GM15510 (cell line): ENCODE results near the gene SMOC2.

ENCODE experiments used
- POLR2A ChIP-seq: IDR thresholded peaks from 3 replicates; pipeline ENCODE4 v1.6.1; 2011; ENCODE audit warnings: borderline replicate concordance; ENCODE audit not compliant: insufficient read length; ENCODE audit errors: extremely low read depth

The SMOC2 gene

DNA sequence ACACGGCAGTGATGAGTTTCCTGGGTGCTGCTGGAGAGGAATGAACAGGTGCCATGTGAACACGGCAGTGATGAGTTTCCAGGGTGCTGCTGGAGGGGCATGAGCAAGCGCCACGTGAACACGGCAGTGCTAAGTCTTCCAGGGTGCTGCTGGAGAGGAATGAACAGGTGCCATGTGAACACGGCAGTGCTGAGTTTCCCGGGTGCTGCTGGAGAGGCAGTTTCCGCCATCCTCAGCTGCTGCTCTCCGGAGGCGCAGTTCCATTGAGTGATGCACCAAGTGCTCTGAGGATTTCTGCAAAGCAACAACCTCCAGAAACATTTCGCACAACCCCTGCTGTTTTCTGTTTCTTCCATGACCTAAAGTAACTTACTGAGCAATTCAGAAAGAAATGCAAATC lies 155.4 kb downstream of the SMOC2 start:
- TF ChIP-seq POLR2A, result no peak

DNA sequence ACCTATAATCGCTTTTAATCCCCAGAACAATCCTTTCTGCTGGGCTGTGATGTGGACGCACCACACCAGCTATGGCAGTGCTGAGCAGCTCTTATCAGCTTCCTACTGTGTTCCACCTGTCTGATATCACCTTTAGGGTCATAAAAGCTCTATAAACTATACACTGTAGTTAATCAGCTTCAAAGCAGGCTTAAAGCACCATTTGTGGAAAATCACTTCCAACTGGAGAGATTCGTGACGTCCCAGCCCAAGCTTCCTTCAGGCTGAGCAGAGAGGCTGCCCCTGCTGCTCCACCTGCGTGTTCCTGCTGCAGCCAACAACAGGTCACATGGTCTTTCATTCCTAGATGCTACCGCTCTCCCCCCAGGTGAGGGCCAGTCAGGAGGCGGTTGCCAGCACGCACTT lies 156.5 kb downstream of the SMOC2 start:
- no peak for TF ChIP-seq POLR2A

DNA sequence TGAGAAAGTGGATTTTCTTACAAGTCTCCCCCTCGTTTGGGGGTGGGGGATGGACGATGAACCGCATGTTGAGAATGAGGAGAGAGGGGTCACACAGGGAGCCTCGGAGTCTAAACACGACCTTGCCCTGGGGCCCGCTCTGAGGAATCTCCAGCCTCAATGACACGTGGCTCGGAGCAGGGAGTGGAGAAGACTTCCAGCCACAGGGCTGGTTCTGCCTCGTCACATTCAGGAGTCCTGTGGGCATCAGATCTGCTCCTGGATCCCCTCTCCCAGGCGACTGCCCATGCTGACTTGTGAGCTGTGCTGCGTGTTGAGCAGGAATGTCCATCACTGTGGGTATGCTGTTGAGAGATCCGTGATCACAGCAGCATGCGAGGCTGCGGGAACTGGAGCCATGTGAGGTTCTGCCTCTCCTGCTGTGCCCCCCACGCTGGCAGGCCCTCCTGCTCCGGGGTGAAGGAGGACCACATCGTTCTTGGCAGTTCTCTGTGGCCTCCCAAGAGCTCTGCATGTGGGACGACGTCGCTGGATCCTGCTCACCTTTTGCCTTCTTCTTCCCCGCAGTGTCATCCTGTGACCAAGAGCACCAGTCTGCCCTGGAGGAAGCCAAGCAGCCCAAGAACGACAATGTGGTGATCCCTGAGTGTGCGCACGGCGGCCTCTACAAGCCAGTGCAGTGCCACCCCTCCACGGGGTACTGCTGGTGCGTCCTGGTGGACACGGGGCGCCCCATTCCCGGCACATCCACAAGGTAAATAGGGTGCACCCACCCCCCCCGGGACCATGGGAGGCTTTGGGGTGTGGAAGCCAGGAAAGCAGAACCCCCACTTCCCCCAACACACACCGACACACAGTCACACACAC lies 157.5 kb downstream of the SMOC2 start:
- TF ChIP-seq POLR2A, result no peak

DNA sequence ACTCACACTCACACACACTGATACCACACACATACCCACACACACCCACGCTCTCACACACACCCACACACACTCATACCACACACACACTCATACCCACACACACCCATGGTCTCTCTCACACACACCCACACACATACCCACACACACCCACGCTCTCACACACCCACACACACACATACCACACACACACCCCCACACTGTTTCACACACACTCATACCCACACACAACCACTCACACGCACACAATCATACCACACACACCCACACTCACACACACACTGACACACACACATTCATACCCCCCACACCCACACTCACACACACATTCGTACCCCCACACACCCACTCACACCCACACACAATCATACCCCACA lies 158.1 kb downstream of the SMOC2 start:
- TF ChIP-seq POLR2A, result no peak

DNA sequence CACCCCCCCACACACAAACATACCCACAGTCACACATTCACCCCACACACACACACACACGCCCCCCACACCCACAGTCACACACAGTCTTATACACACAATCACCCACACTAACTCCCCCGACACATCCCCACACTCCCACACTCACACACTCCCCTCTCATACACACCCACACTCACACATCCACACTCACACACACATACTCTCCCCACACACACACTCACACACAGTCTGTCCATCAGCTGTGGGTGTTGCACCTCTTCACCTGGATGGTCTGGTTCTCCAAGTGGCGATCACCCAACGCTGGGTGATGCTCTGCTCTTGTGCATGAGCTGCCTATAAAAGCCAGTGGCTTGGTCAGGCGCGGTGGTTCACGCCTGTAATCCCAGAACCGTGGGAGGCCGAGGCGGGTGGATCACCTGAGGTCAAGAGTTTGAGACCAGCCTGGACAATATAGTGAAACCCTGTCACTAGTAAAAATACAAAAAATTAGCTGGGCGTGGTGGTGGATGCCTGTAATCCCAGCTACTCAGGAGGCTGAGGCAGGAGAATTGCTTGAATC lies 158.9 kb downstream of the SMOC2 start:
- TF ChIP-seq POLR2A, result no peak

DNA sequence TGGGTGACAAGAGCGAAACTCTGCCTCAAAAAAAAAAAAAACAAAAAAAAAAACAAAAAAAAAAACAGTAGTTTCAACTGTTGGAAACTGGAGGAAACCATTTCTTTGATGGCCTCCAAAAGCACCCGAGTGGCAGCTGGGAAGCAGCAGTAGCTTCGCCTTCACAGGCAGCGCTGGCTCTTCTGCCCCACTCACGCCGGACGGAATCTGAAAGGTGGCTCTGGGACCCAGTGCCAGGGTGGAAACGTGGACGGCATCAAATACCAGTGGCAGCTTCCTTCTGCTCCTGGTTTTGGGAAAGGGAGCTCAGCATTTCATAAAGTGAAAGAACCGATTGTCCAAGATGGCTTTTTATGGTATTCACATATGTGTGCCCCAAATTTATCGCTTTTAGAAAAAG lies 159.4 kb downstream of the SMOC2 start:
- TF ChIP-seq POLR2A, result no peak

DNA sequence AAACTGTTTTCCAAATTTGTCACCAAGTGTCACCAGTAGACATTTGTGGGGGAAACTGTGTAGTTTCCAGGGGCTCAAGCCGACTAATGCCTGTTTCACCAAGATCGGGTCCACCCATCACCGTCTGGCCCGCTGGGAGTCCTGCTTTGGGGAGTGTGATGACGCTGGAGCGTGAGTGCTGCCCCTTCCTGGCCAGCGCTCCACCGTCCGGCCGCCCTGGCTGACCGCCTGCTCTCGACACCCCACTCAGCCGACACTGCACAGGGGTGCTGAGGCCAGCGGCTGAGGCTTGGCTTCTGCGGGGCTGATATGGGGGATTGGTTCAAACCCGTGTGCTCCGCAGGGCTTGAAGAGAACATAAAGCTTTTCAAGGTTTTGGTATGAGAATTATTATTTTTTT lies 160.1 kb downstream of the SMOC2 start:
- no peak for TF ChIP-seq POLR2A

DNA sequence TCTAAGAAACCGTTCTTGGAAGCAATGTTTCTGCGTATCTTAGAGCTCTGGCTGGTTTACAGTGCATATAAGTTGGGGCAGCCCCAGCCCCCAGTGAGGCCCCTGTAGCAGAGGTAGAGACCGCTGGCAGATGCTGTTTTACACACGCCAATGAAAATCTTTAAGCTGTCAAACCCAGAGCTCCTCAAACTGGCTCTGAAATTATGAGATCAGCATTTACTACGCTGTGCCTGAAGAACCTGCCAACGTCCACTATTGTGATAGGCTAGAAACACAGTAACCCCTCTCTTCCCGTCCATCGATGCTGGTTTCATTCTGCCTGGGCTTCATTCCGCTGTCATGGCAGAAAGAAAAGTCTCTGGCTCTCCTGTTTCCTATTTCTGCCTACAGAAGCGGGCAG lies 160.6 kb downstream of the SMOC2 start:
- TF ChIP-seq POLR2A, result no peak

DNA sequence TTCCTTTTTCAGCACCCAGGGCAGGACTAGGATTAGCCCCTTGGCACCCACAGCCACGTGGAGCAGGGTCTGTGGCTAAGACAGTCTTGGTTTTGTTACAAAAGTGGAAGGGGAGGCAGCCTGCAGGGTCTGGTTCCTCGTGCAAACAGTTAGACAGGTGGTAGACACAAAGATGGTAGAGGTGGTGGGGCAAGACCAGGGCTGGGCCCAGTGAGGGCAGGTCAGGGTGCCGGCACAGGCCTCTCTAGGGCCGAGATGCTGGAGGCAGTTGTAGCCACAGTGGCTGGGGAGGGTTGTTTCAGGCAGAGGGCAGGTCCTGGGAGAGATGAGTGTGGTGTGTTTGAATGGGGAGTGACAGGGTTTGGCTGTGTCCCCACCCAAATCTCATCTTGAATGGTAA lies 161.6 kb downstream of the SMOC2 start:
- TF ChIP-seq POLR2A, result no peak

DNA sequence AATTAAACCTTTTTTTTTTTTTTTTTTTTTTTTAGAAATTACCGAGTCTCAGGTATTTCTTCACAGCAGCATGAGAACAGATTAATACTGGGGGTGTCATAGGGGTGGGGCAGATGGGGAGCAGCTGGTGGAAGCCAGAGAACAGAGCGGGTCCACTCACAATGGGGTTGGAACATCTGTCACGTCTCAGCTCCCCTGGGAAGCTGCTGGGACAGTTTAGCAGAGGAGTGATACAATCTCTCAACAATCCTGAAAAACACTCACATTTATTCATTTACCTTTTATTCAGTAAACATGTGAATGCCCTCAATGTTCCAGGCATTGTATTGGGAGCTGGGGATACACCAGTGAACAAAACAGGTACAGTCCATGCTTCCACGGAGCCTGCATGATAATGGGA lies 162.2 kb downstream of the SMOC2 start:
- no peak for TF ChIP-seq POLR2A

DNA sequence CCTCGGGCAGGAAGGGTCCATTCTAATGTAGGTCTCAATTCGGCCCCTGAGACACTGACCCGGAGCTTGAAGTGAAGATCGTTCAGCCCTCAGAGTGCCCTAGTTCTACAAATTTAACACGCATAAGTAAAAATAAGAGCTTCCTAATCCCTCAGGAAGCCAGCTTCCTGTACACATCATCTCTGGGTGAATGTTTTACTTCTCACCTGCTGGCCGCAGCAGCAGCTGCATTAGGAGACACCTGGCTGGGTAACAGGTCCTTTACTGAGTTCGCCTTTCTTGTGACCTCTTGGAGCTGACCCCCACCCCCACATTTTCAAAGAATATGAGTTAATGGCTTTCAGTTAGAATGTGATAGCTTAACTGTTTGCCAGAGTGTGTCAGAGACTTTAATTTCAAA lies 165.0 kb downstream of the SMOC2 start:
- TF ChIP-seq POLR2A, result no peak

DNA sequence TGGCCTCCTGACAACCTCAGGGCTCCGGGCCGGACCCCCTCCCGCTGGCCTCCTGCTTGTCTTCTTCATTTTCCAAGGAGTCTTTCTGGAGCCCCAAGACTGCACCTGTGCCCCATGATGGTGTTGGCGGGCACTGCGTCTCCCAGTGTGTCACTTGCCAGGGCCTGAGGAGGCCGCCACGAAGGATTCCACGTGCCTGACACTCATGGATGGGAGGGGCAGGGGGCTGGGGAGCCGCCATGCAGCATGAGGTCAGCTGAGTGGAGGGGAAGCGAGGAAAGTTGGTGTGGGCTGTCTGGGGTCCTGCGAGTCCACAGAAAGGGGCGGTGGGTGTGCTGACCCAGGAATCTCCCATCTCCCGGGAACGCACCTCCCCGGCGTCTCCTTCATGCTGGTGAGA lies 165.7 kb downstream of the SMOC2 start:
- no peak for TF ChIP-seq POLR2A

DNA sequence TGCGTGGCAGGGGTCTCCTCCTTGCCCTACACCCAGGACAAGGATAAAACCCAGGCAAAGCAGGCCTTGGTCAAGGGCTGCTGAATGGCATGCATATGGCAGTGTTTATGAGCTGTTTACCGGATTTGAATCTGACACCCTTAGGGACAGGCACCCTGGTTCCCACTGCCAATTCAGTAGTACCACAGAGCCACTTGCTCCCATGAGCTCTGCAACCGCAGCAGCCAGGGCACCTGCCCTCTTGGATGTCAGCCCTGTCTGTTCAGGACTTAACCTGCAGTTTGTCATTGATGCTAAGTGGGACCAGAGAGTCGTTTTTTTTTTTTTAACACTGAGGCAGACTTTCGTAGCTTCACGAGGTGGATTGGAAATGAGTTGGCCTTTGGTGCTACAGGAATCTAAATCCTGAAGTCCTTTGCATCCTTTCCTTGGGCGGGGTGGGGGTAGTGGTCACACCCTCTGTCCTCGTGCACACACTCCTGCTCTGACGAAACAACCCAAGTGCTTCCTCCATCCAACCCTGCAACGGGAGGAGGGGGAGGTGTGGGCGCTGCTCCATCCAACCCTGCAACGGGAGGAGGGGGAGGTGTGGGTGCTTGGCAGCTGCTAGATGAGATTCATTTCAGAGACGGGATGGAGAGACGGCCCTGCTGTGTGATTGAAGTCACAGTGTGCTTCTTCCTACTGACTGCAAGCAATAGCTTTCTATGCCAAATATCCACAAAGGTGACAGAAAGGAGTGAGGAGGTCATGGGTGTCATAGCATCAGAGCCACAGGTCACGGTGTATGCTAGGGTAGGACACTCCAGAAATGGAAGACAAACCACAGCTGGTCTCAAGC lies 166.5 kb downstream of the SMOC2 start:
- no peak for TF ChIP-seq POLR2A

DNA sequence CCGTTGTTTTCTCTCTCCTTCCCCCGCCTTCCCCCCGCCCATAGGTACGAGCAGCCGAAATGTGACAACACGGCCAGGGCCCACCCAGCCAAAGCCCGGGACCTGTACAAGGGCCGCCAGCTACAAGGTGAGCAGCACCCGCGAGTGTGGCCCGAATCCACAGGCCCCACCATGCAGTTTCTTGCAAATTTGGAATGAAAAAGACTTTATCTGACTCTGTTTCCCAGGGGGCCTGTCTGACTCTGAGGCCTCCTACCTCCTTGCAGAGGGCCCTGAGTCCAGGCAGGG lies 167.1 kb downstream of the SMOC2 start:
- TF ChIP-seq POLR2A, result no peak

DNA sequence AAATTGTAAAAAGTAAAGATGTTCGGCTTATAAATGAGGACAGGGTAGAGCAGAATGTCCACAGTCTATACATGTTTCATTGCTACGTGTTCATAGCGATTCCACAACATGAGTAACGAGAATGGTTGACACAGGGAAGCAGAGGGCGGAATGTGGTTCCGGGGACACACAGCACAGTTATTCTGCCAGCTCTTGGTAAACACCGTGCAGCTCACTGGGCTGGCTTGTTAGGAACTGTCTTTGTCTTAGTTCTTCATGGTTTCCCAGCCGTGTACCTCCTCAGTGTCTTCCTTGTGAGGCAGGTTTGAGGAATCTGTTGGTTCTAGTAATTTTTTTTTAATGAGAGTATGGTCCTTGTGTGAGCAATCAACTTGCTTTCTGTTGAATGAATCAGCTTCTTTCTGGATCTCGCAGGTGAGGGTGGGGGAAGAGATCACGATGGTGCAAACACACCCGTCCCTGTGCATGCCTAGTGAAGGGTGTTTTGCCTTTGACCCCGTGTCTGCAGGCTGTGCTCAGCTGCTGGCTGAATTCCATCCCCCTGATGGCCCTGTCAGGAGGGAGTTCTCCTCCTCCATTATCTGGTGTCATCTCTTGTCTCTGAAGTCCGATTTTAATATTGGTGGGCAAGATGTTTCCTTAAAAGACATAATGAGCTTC lies 168.2 kb downstream of the SMOC2 start:
- no peak for TF ChIP-seq POLR2A
